NCI-H82 treated with DMSO at 0.1 percent for 48 hours (cell line): ENCODE data around the gene LILRB2.
"Not testable (repeated sequence)": the region's sequence is repeated elsewhere in the genome, so short reads cannot be mapped to it uniquely, and the experiment has no call there.

Experiments
- DNase-seq: peaks from one replicate; lab custom pipeline; 2025; ENCODE audit not compliant: unreplicated experiment; lab: John Stamatoyannopoulos, UW

LILRB2 gene

DNA sequence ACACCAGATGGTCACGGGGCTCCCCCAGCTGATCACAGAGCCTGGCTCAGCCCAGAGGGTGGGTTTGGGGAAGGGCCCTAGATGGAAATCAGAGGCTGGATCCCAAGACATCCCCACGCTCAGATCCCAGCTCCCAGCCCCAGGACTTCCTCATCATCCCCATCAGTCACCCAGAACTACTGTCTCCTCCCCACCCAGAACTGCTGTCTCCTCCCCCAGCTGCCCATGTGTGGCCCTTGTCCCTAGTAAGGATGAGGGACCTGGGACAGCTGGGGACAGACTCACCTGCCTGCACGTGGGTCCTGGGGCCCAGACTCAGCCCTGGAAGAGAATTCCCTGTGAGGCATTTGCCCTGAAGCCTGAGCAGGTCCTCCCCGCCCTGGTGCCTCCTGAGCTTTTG lies 38.7 kb downstream of the LILRB2 start:
- not testable (repeated sequence) for DNase-seq

DNA sequence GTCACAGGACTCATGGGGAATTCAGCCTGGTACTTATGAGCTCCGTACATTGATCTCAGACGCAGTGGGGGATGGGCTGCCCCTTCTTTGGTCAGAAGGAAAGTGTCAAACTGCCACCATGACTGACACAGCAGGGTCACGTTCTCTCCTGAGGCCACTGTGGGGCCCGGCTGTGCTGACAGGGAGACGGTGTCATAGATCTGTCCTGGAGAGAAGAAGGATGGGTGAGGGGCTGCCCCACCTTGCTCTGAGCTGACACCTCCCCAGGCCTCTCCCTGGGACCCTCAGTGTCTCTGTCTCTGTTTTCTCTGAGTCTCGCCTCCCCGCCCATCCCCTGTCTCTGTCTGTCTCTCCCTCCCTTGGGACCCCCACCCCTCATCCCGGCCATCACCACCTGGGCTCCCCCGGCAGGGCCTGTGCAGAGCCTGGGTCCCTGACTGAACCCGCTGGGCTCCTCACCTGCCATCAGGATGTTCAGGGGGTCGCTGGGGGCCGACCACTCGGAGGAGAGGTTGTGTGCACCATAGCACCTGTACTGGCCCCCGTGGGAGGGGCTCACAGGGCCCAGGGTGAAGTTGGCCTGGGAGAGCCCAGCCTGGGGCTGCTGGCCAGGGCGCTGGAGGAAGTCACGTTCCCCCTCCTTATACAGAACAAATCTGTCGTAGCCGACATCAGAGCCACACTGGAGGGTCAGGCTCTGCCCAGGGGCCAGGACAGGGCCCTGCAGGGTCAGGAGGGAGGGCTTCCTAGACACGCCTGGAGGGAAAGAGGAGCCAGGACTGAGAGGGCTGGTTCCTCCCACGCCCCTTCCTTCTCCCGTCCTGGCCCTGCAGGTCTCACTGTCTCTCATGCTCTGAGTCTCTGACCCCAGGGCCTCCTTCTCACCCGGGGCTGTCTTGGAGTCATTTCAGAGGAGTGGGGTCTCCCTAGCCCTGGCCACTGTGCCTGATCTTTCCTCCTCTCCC lies 40.3 kb downstream of the LILRB2 start:
- DNase-seq, result not testable (repeated sequence)

DNA sequence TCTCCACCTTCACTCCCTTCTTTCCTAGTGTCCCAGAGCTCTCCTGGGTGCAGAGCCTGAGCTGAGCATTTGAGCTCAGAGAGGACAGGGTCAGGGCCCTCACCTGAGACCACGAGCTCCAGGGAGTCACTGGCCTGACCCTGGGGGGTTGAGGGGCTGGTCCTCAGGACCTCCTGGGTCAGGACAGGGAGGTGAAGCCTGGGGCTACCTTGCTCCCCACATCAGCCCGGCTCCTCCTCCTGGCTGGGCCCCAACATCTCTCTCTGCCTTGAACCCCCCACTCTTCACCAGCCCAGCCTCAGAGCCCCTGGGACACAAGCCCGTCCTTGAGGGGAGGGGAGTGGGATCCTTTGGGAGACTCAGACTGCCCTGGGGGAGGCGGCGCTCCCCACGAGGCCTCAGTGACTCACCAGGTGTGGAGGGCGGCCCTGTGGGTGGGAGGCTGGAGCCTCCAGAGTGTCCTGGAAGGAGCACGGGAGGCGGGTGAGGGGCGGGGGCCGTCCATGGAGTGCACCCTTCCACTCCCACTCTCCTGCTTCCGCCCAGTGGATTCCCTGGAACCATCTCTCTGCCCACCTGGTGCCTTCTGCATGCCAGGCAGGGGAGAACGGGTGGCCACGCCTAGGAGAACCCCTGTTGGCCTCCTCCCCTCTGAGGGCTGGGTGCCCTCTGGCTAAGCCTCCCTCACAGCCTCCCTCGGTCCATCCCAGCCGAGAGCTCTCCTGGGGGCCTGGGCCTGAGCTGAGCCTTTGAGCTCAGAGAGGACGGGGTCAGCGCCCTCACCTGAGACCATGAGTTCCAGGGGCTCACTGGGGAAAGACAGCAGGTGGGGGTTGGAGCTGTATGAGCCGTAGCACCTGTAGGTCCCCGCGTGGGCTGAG lies 41.2 kb downstream of the LILRB2 start:
- not testable (repeated sequence) for DNase-seq

DNA sequence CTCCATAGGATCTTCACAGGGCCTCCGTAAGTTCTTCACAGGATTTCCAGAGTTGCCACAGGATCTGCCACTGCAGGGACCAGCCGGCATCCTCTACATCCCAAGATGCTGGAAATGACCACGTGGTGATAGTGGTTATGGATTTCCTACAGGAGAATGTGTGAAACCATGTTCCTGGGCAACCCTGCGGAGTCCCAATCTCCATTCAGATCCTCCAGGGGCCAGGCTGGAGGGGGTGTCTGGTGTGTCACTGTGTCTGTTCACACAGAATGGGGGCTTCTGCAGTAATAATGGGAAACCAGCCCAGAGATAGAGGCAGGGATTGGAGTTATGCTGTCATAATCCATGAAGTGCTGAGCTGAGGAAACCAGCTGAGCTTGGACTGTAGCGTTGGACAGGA lies 47.0 kb downstream of the LILRB2 start:
- no peak for DNase-seq

DNA sequence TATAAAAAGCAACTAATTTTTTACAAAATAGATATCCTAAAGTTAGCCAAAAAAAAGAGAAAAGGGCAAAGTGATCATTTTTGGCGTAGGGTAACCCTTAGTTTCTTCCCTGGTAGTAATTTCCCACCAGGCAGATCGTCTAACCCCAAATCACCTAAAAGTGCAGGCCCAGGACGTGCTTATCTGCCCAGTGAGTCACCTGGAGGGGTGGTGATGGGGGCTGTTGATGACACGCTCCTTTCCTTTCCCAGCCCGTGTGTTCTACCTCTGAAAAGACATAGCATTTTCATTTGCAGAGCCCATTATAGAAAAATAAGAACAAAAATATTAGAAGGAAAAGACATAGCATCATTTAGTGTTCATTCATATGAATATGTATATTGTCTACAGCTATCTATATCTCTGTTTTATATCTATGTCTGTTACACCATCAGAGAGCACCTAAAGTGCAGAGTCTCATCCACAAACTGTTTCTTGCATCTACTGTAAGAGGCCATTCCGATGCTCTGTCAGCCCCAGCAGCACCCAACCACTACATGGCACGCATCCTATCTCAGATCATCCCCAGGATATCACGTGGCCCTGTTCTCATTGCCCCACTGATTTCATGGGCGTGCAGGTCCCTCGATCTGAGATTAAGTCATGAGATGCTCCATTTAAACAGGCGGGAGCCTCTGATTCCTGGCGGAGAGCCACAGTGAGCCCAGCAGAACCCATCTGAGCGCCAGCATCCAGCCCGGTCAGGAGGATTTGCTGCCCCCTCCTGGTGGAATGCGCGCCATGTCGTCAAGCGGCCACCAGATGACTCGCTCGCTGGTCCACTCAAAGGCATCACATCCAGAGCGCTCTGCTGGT lies 49.6 kb downstream of the LILRB2 start:
- peak; percentile 45 for DNase-seq

DNA sequence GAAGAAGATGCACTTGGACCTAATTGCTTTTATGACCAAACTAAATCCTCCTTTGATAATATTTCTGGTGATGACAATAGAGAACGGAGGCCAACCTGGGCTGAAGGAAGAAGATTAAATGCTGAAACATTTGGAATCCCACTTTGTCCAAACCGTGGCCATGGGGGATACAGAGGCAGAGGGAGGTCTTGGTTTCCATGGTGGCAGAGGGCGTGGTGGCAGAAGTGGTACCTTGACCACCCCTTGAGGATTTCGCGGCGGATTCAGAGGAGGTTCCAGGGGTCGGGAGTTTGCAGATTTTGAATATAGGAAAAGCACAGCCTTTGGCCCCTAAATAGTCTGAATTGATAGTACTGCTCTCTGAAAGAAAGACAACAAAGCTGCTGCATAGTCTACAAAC lies 50.9 kb downstream of the LILRB2 start:
- no peak for DNase-seq

DNA sequence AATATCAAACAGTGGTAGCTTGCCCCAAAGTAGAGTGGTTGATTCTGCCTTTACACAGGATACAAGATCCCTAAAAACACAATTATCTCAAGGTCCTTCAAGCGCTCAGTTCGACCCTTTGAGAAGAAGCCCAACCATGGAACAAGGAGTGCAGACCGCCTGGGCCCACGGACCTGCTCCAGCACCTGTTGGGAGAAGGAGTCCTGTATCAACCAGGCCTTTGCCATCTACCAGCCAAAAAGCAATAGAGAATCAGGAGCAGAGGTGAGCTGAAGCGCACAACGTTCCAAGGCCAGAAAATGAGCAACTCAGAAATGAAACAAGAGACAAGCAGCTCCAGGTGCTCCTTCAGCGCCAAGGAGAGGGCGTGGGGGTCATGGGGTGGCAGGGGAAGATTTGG lies 51.8 kb downstream of the LILRB2 start:
- no peak for DNase-seq

DNA sequence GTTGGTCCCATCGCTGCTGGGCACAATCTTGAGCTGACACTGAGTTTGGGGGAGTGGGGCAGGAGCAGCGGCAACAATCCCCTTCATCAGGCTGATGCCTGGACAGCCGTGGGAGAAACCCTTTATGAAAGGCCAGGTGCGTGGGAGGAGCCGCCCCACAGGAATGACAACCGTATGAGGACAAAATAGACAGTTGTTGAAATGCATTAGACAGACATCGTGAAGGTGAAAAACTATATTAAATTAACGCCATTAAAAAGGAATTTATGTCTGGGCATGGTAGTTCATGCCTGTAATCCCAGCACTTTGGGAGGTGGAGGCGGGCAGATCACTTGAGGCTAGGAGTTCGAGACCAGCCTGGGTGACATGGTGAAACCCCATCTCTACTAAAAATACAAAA lies 56.3 kb downstream of the LILRB2 start:
- not testable (repeated sequence) for DNase-seq

DNA sequence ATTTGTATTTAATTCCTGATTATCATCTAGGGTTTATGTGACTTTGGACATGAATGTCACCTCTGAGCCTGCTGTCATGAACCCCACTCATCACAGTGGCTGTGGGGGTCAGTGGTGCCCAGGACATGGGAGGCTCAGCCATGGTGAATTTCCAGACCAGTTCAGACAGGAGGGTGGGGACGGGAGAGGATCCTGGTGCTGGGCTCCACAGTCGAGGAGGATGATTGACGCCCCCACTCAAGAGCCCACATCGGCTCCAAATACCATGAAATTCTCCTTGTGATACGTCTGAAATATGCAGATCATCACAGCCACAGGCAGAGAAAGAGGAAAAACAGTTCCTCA lies 57.0 kb downstream of the LILRB2 start:
- DNase-seq, result not testable (repeated sequence)
